IMR-90 (cell line): ENCODE data around the gene OR5AN1. TPM values are rescaled to one million over a fixed set of nuclear protein-coding genes. Genes with fewer than 3 reads are reported as not detected.
A peak's percentile ranks its signal among the peaks of the same experiment; 100 is the strongest.

Source experiments
- ATAC-seq: fragments of 200-7000 bp; cut with Tn5 transposase; 2 replicates; pipeline ENCODE4 v1.9.1; 2020; ENCODE audit warnings: low read depth, mild to moderate bottlenecking, moderate library complexity
- BruUV-seq: library from RNA; stranded (reverse); fragments of 400-500 nt; replicated peaks from 2 replicates; lab custom pipeline; 2021; lab: Mats Ljungman, UMichigan
- CTCF ChIA-PET: fragments of 300-600 bp; formaldehyde crosslinking; extraction: SDS; loops from one replicate; lab custom pipeline; 2021; ENCODE audit warnings: antibody characterized with exemption; lab: Yijun Ruan, JAX
- POLR2A ChIA-PET: fragments of 300-600 bp; sonication (Branson Sonifier 250); formaldehyde crosslinking; loops from one replicate; lab custom pipeline; 2022; ENCODE audit warnings: antibody characterized with exemption; ENCODE audit not compliant: unreplicated experiment; lab: Charles Lee
- DNase-seq: peaks from one replicate; pipeline ENCODE4 v3.0.0; 2013
- H2AFZ ChIP-seq: replicated peaks from 2 replicates; pipeline ENCODE3; 2013; ENCODE audit warnings: low read length, mild to moderate bottlenecking; ENCODE audit not compliant: poor library complexity
- H2AK5ac ChIP-seq: 2 replicates; pipeline ENCODE4 v1.6.1; 2013; ENCODE audit warnings: low read depth, low read length, inconsistent platforms
- H2AK9ac ChIP-seq: replicated peaks from 2 replicates; pipeline ENCODE3; 2013; ENCODE audit warnings: mild to moderate bottlenecking, low read depth, low read length, moderate library complexity; ENCODE audit not compliant: poor library complexity
- H2BK120ac ChIP-seq: 2 replicates; pipeline ENCODE4 v1.6.1; 2013; ENCODE audit warnings: low read depth, low read length, inconsistent platforms
- H2BK15ac ChIP-seq: 3 replicates; pipeline ENCODE4 v1.6.1; 2013; ENCODE audit warnings: low read depth, low read length, inconsistent platforms
- H2BK20ac ChIP-seq: 2 replicates; pipeline ENCODE4 v1.6.1; 2013; ENCODE audit warnings: low read depth, mild to moderate bottlenecking, inconsistent platforms, low read length, moderate library complexity
- H2BK5ac ChIP-seq: 2 replicates; pipeline ENCODE4 v1.6.1; 2013; ENCODE audit warnings: mild to moderate bottlenecking, low read depth, low read length, inconsistent platforms; ENCODE audit not compliant: poor library complexity, severe bottlenecking
- H3K14ac ChIP-seq: replicated peaks from 2 replicates; pipeline ENCODE4 v1.6.1; 2013; ENCODE audit warnings: low read depth, low read length, inconsistent platforms
- H3K18ac ChIP-seq: 2 replicates; pipeline ENCODE4 v1.6.1; 2013; ENCODE audit warnings: low read depth, low read length, control low read depth
- H3K23ac ChIP-seq: 2 replicates; pipeline ENCODE4 v1.6.1; 2013; ENCODE audit warnings: low read depth, low read length, inconsistent platforms
- H3K27ac ChIP-seq: 2 replicates; pipeline ENCODE4 v1.5.1; 2013; ENCODE audit warnings: mild to moderate bottlenecking, control low read depth, low read length; ENCODE audit not compliant: insufficient read depth
- H3K27me3 ChIP-seq: 2 replicates; pipeline ENCODE4 v1.6.1; 2013; ENCODE audit warnings: low read length; ENCODE audit not compliant: control insufficient read depth, insufficient read depth
- H3K36me3 ChIP-seq: 2 replicates; pipeline ENCODE4 v1.6.1; 2013; ENCODE audit warnings: low read length, mixed read lengths; ENCODE audit not compliant: control insufficient read depth, insufficient read depth
- H3K4ac ChIP-seq: 2 replicates; pipeline ENCODE4 v1.6.1; 2013; ENCODE audit warnings: low read depth, low read length, inconsistent platforms
- H3K4me1 ChIP-seq: 2 replicates; pipeline ENCODE4 v1.6.1; 2013; ENCODE audit warnings: low read length, mixed read lengths; ENCODE audit not compliant: control insufficient read depth, insufficient read depth
- H3K4me2 ChIP-seq: 2 replicates; pipeline ENCODE4 v1.6.1; 2013; ENCODE audit warnings: low read depth, mild to moderate bottlenecking, control low read depth, low read length, moderate library complexity
- H3K4me3 ChIP-seq: 2 replicates; pipeline ENCODE4 v1.5.1; 2013; ENCODE audit warnings: low read depth, mild to moderate bottlenecking, control low read depth, low read length, moderate library complexity; ENCODE audit not compliant: insufficient read depth
- H3K56ac ChIP-seq: 2 replicates; pipeline ENCODE4 v1.6.1; 2013; ENCODE audit warnings: low read length, inconsistent platforms; ENCODE audit not compliant: insufficient read depth; ENCODE audit errors: extremely low read depth
- H3K79me1 ChIP-seq, 2 experiments: 2 replicates each; pipeline ENCODE4 v1.6.1; 2013; ENCODE audit warnings: low read length in 2 of 2, inconsistent platforms in 1 of 2, low read depth in 1 of 2
- H3K9ac ChIP-seq: 2 replicates; pipeline ENCODE4 v1.6.1; 2013; ENCODE audit warnings: low read depth, low read length, control low read depth
- H3K9me1 ChIP-seq: 2 replicates; pipeline ENCODE4 v1.6.1; 2013; ENCODE audit warnings: low read length, inconsistent platforms; ENCODE audit not compliant: insufficient read depth
- H3K9me3 ChIP-seq: 2 replicates; pipeline ENCODE4 v1.6.1; 2013; ENCODE audit warnings: low read length; ENCODE audit not compliant: control insufficient read depth, insufficient read depth
- H4K20me1 ChIP-seq: 2 replicates; pipeline ENCODE4 v1.6.1; 2013; ENCODE audit warnings: low read length, inconsistent platforms; ENCODE audit not compliant: insufficient read depth
- H4K5ac ChIP-seq: 2 replicates; pipeline ENCODE4 v1.6.1; 2013; ENCODE audit warnings: mild to moderate bottlenecking, low read depth, low read length, control low read depth
- H4K8ac ChIP-seq, 2 experiments: 2 replicates each; pipeline ENCODE4 v1.6.1; 2013; ENCODE audit warnings: low read depth in 2 of 2, low read length in 2 of 2, control low read depth in 1 of 2, inconsistent platforms in 1 of 2
- H4K91ac ChIP-seq: 2 replicates; pipeline ENCODE4 v1.6.1; 2013; ENCODE audit warnings: low read depth, low read length, inconsistent platforms; ENCODE audit not compliant: insufficient read depth
- MAFK ChIP-seq: IDR thresholded peaks from 2 replicates; pipeline ENCODE4 v1.6.1; 2012; ENCODE audit warnings: low read depth, low read length, improper control_type of control experiment
- RFX5 ChIP-seq: IDR thresholded peaks from 2 replicates; pipeline ENCODE4 v1.8.0; 2012; ENCODE audit warnings: low read depth, mild to moderate bottlenecking, low read length, moderate library complexity
- dilution Hi-C: fragments of 300-500 bp; cut with HindIII; formaldehyde crosslinking; loops from one replicate; pipeline ENCODE4 v1.14.3; 2018; ENCODE audit warnings: low sequenced_read_pairs; ENCODE audit not compliant: unreplicated experiment
- in situ Hi-C: fragments of 300-500 bp; cut with MboI; formaldehyde crosslinking; loops from 3 replicates; pipeline ENCODE4 v1.14.3; 2019; ENCODE audit warnings: low sequenced_read_pairs, inconsistent platforms, mixed read lengths
- intact Hi-C: fragments of 100-400 bp; cut with micrococcal nuclease; formaldehyde crosslinking; loops from 2 replicates; pipeline ENCODE4 v1.10.0; 2022
- polyA plus RNA-seq, 3 experiments: library from polyadenylated mRNA; depleted of rRNA; stranded (reverse); fragments of >200 nt; gene quantifications; 2 replicates each; pipeline ENCODE4 v1.2.3, GENCODE V29; 2012; ENCODE audit warnings: low replicate concordance in 1 of 3
- total RNA-seq: library from RNA; depleted of rRNA; stranded (reverse); fragments of >200 nt; gene quantifications from 2 replicates; pipeline ENCODE4 v1.2.3, GENCODE V29; 2012

Gene OR5AN1
- total and polyA plus RNA-seq, 2 of the 4 experiments (the other 2 are of a cell fraction), result not detected

DNA sequence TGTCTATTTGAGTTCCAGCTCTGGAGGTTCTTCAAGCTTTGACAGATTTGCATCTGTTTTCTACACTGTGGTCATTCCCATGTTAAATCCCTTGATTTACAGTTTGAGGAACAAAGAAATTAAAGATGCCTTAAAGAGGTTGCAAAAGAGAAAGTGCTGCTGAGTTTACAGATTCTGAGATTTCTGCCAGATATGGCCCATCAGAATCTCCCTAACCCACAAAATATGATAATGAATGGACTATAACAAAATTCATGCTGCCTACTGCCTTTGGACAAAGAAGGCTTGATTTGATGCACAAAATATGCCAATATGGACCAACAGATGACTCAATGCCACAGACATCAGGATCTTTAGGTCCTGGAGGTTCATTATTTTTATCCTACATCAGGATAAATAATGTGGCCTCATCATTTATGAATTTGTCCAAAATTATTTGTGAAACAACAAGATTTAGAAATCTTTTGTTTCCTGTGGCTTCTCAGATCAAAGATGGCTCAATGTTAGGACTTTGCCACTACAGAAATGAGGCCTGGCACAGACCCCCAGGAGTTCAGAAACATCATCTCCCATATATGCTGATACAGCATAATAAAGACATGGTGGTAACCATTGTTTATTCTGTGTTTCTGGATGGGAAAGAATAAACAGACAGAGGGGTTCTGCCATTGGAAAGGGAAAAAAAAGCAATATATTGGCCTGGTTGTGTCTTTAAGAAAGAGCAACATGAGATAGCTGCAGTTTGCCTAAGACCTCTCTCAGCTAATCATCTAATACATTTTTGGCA is 6.7 kb downstream of the OR5AN1 start:
- no peak overlapping the region for H3K18ac ChIP-seq
- no peak overlapping the region for H3K4me2 ChIP-seq
- no peak overlapping the region for H2AFZ ChIP-seq
- intact Hi-C loops (no loop called here), dilution Hi-C loops (no loop called here), in situ Hi-C loops (no loop called here)
- peak; percentile 95 for TF ChIP-seq MAFK
- no peak for TF ChIP-seq RFX5
- no peaks in the 10 kb centered on the region for H3K36me3 ChIP-seq
- POLR2A ChIA-PET, result no interaction called here
- H3K27ac ChIP-seq, result no peak overlapping the region
- H3K23ac ChIP-seq, result no peak overlapping the region
- no peak overlapping the region for H2BK15ac ChIP-seq
- no peak overlapping the region for H4K91ac ChIP-seq
- H3K79me1 ChIP-seq, result no peaks in the 10 kb centered on the region
- H4K8ac ChIP-seq, result no peak overlapping the region
- H3K14ac ChIP-seq, result no peak overlapping the region
- no peaks in the 10 kb centered on the region for H3K9me3 ChIP-seq
- no peak overlapping the region for H2AK9ac ChIP-seq
- H2AK5ac ChIP-seq, result no peak overlapping the region
- H3K4me1 ChIP-seq, result no peaks in the 10 kb centered on the region
- H3K27me3 ChIP-seq, result no peaks in the 10 kb centered on the region
- H3K9me1 ChIP-seq, result no peaks in the 10 kb centered on the region
- H4K5ac ChIP-seq, result no peak overlapping the region
- H2BK20ac ChIP-seq, result no peak overlapping the region
- H4K20me1 ChIP-seq, result no peaks in the 10 kb centered on the region
- no peak overlapping the region for H2BK5ac ChIP-seq
- BruUV-seq, result no TSS peak
- no peak overlapping the region for H3K56ac ChIP-seq
- no peak overlapping the region for H2BK120ac ChIP-seq
- no peak for DNase-seq
- CTCF ChIA-PET, result interaction anchor here (0.6 kb wide), 1 partner anchor 9 kb away, joined by 4 read pairs; no protein-coding TSS in a partner anchor
- H3K9ac ChIP-seq, result no peak overlapping the region
- ATAC-seq, result no peak
- no peak overlapping the region for H3K4me3 ChIP-seq
- no peak overlapping the region for H3K4ac ChIP-seq
